HG02884 (cell line): Measurements from ENCODE around the gene OIP5.
"Not testable (repeated sequence)": the region's sequence is repeated elsewhere in the genome, so short reads cannot be mapped to it uniquely, and the experiment has no call there.

Source experiments
- ATAC-seq: cut with Tn5 transposase; IDR thresholded peaks from one replicate; pipeline ENCODE4 v1.9.1; 2021; ENCODE audit warnings: mild to moderate bottlenecking, moderate library complexity; ENCODE audit not compliant: unreplicated experiment

OIP5 gene

DNA sequence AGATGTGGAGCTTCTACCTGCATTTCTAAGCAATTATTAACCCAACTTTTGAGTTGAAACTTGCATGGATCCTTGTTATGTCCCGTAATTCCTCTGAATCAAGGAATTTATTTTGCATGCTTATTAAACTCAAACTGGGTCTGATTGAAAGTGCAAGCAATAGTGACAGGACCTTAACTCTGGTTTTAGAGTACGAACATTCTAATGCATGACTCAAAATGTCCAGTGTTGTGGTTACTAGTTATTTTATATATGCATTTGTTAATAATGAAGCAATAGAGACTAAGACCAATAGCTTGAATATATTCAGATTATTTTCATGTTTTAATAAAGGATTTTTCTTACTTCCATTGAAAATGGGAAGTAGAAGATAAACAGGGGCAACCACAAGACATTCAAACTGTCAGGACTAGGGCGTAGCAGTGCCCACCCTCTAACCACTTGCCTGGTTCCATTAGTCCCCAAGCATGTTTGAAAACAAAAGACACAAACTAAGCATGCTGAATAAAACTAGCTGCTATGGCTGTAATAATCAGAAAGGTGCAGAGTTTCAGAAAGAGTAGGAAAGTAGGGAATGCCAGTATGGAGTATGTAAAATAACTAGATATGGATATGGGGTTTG, 28.1 kb downstream of the OIP5 start:
- no peak for ATAC-seq

DNA sequence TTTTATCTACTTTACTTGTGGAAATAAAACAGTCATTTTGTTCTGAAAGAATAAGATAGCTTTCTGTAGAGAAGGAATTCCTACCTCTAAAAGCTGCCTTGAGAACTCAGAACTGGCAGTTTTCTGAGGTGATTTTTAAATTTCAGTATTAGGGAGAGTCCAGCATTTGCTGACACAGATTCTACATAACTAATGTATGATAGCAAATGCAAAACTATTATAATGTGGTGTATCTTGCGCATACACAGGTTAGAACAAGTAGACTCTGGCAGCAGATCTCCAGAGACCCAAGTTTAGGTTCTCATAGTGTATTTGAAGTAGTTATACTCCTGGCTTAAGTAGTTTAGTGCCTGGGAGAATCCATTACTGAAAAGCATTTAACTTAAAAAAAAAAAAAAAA, 30.8 kb downstream of the OIP5 start:
- no peak for ATAC-seq

DNA sequence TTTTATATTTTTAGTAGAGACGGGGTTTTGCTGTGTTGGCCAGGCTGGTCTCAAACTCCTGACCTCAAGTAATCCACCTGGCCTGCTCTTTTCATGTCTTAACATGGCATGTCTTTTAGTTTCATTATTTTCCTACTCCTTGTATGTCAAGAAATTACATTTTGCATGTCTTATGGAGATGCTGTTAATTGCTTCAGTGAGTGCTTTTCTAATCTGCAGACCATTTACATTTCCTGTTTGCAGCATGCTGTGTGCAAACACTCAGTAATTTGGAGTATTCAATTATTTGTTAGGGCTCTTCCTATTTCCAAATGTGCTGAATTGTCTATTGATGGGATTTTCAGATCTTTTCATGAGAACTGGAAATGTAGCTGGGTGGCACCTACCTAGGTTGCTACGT, 31.3 kb downstream of the OIP5 start:
- not testable (repeated sequence) for ATAC-seq

DNA sequence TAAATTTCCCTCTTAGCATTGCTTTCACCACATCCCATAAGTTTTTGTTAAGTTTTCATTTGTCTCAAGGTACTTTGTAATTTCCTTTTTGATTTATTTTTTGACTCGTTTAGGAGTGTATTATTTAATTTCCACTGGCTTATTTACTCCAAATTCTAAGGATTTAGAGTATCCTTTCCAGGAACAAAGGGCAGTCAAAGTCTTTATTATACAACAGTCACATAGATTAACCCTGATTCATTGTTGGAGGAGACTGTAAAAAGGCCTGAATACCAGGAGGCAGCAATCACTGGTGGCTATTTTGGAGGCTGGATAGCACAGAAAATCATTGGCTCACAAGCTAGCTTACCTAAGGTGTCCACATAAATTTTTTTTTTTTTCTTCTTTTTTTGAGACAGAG, 39.9 kb downstream of the OIP5 start:
- ATAC-seq = no peak

DNA sequence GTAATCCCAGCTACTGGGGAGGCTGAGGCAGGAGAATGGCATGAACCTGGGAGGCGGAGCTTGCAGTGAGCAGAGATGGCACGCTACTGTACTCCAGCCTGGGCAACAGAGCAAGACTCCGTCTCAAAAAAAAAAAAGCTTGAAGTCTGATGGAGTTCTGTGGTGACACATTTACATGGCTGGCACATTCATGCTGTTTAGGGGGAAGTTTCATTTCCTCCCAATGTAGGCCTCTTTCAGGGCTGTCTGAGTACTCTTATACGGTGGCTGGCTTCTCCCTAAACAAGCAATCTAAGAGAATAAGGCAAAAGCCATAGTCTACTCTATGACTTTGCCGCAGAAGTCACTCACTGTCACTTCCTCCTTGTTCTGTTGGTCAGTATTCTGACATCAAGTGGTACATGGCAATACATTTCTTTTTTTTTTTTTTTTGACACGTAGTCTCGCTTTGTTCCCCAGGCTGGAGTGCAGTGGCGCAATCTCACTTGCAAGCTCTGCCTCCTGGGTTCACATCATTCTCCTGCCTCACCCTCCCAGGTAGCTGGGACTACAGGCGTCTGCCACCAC, 41.2 kb downstream of the OIP5 start:
- ATAC-seq = peak; percentile 79

DNA sequence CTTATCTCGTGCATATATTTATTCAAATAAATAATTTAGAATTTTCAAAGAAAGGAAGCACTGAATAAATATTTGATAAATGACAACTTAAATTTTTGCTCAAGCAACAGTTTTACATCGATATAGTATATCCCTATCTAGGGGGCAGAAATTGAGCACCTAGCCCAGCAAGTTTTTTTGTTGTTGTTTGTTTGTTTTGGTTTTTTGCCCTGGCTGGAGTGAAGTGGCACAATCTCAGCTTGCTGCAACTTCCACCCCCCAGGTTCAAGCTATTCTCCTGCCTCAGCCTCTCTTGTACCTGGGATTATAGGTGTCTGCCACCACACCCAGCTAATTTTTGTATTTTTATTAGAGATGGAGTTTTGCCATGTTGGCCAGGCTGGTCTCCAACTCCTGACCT, 42.4 kb downstream of the OIP5 start:
- ATAC-seq = no peak

DNA sequence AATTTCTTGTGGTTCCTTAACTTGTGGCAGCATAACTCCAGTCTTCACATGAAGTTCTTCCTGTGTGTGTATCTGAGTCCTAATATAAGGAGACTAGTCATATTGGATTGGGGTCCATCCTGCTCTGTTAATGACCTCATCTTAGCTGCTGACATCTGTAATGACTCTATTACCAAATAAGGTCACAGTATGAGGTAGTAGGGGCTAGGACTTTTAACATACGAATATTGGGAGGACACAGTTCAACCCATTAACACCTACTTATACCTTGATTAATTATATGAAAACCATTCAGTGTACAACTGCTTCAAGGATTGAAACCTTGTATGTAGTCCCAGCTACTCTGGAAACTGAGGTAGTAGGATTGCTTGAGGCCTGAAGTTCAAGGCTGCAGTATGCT, 43.9 kb downstream of the OIP5 start:
- ATAC-seq = no peak

DNA sequence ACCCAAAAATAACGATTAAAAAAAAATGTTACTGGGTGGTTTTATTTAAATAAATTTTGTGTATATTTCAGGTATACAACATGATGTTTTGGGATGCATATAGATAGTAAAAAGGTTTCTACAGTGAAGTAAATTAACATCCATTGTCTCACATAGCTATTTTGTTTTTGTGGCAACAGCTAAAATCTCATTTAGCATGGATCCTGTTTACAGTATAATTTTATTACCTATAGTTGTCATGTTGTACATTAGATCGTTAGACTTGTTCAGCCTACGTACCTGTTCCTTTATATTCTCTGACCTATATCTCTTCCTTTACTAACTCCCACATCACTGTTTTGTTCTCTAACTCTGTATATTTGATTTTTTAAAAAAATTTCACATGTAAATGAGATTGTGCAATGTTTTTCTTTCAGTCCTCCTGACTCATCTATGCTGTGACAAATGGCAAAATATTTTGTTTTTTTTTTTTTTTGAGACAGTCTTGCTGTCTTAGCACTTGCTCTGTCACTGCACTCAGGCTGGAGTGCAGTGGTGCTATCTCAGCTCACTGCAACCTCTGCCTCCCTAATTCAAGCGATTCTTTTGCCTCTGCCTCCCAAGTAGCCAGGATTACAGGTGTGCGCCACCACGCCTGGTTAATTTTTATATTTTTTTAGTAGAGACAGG, 45.6 kb downstream of the OIP5 start:
- ATAC-seq = no peak

DNA sequence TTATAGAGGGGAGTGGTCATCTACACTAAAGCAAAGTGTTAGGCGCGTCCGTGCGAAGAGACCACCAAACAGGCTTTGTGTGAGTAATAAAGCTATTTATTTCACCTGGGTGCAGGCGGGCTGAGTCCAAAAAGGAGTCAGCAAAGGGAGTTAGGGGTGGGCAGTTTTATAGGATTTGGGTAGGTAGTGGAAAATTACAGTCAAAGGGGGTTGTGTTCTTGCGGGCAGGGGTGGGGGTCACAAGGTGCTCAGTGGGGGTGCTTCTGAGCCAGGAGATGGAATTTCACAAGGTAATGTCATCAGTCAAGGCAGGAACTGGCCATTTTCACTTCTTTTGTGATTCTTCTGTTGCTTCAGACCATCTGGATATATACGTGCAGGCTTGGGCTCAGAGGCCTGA, 47.1 kb downstream of the OIP5 start:
- no peak for ATAC-seq

DNA sequence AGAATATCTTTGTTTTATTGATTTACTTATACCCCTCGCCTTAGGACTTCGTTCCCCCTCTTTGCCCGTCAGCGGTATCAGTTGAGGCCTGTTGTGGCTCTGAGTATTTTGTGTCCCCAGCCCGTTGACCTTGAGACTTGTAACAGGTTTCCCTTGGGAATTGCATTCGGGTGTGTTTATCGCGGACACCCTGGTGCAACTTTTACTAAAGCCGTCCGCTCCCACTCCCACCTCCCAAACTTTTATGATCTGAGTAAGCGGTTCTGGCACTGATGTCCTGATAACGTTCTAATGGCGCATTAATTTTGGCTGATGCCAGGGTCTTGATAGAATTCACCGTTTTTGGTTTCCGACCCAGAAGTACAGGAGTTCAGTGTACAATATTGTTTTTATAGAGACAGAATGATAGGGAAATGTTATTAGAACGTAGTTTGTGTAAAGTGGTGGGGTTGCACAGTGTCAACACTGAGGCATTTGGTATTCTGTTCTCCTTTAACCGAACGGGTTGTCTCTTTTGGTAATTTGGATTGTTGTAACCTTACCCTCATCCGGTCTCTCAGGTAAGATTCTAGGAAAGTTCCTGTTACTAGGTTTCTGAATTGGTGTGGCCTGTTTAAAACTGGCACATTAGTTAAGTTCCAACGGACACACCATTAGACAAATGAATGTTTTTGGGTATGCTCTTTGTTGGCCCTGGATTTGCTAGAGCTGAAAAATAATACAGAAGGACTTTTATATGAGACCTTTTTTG, 47.8 kb downstream of the OIP5 start:
- ATAC-seq = no peak

DNA sequence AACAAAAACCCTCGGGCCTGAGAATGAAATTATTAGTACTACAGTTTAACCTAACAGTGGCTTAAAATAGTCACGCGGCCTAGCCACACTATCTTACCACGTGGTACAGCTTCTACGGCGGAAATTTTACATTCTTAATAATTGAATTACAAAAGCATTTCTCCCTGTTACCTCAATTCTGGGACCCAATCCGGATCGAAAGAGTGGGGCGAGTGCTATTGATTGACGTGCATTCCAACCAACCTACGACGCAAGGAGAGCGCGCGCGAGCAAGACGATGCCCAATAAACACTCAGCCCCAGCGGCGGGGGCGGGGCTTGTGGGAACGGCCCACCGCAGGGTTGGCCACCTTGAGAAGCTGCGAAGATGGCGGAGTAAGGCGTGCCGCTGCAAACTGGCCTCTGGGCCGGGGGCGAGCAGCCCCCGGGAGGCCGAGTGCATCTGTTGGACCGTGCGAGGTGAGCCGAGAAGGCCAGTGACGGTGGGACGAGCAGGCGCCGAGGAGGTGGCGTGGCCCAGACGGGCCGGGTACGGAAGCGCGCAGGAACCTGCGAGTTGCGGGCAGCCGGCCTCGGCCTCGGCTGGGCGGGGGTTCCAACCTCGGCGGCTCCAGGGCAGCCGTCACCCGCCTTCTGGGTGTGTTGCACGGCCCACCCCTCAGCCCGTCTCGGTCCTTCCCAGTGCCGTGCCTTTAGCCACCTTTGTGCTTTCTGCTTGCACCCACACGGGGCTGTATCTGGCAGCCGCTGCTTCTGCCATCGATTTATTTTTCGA, 48.6 kb downstream of the OIP5 start:
- ATAC-seq = peak; percentile 92

DNA sequence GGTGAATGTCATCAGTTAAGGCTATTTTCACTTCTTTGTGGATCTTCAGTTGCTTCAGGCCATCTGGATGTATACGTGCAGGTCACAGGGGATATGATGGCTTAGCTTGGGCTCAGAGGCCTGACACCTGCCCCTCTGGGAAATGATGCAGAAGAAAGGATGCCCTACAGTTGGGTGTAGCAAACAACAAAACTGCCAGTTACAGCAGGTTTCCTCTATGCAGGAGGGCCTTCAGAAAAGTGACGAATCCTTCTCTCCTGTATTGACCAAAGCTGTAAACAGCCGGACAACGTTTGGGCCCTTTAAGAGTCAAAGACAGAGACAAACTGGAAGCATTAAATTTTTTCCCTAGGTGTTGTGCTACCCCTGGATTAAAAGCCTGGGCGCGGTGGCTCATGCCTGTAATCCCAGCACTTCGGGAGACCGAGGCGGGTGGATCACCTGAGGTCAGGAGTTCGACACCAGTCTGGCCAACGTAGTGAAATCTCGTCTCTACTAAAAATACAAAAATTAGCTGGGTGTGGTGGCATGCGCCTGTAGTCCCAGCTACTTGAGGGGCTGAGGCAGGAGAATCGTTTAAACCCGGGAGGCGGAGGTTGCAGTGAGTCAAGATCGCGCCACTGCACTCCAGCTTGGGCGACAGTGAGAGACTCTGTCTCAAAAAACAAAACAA, 49.3 kb downstream of the OIP5 start:
- ATAC-seq = not testable (repeated sequence)

DNA sequence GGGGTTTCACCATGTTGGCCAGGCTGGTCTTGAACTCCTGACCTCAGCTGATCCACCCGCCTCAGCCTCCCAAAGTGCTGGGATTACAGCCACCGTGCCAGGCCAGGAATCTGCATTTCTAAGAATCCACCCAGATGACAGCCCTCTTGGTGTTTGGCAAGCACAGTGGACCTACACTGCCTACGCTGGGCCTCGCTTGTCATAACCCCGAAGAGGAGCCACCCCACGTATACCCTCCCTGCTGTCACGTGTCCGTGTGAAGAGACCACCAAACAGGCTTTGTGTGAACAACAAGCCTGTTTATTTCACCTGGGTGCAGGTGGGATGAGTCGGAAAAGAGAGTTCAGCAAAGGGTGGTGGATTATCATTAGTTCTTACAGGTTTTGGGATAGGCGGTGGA, 50.0 kb downstream of the OIP5 start:
- ATAC-seq = not testable (repeated sequence)

DNA sequence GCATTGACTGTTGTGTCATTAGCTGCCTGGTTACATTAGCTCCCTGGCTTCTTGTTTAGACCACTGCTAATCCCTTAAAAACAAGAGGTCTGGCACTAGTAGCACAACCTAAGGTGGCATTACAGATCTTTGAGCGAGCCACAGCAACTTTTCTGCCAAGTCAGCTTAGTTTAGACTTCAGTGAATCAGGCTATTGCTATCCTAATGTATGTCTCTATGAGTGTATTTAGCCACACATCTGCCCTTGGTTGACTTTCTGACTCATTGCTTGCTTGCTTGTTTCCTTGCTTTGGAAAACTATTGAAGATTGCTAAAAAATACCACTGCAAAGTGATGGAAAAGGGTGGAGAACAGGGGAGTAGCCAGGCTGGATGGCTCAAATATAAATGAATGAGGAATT, 51.2 kb downstream of the OIP5 start:
- no peak for ATAC-seq

DNA sequence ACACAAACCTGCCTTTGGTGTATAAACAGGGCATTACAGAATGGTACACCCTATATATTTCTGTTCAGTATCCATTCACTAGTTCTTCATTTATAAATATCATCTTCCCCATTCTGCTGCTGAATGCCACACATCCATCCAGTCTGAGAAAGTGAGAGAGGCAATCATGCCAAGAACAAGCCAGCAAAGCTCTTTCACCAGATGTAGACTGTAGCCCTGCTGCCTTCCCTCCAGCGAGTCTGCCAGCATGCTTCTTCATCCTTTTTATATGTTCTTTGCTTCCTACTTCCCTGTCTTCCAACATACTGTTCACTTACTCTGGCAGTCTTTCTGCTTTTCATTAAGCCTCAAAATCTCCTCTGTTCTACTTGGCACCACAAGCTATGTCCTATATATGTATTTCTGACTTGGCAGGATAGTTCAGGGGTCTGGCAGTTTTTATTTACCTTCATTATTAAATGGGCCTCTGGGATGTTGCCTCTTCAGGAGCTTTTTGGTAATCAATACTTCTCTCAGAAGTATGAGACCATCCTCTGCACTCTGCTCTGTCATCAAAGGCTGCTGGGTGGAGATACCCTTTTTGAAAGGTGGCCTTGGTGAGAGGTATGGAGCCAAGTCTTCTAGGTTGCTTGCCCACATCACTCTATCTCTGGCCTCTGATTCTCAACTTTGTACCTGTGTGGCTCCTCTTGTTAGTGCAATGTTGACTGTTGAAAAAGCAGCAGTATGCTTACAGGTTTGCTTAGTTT, 52.7 kb downstream of the OIP5 start:
- ATAC-seq = no peak

DNA sequence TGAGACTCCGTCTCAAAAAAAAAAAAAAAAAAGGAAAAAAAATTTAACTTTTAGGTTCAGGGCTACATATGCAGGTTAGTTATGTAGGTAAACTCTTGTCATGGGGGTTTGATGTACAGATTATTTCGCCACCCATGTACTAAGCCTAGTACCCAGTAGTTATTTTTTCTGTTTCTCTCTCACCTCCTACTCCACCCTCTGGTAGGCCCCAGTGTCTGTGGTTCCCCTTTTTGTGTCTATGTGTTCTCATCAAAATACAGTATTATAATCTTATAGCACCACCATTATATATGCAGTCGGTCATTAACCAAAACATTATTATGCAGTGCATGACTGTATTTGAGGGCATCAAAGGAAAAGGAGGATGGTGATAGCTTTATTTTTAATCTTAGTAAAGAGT, 54.1 kb downstream of the OIP5 start:
- ATAC-seq = no peak

DNA sequence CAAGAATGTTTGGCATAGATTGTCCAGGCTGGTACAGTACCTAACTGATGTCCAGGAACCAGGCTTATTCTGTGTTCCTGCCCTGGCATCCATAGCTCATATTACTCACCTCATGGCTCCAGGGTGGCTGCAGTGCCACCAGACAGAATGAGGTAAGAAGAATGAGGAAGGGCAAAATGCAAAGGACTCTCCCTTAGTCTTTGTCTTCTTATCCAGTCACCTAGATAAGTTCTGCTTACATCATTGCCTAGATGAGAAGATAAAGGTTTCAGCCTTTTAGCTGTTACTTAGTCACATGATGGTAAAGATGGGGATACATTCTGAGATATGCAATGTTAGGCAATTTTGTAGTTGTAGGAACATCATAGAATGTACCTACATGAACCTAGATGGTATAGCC, 55.6 kb downstream of the OIP5 start:
- no peak for ATAC-seq

DNA sequence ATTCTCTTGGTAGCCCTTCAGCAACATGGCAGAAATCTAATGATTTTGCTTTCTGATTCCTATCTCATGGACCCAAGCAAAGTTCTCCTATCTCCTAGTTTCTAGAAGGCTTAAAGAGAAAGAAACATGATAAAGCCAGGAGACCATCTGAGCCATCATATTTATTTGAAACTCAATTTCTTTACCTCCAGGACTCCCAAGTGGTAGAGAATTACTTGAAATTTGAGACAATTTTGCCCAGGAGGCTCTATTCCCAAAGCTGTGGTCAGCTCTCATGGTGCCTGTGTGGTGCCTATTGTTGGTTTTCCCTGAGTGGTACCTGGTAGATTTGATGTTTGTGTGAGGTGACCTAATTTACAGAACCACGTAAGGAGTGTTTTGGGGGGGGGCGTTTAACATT, 62.5 kb downstream of the OIP5 start:
- no peak for ATAC-seq

DNA sequence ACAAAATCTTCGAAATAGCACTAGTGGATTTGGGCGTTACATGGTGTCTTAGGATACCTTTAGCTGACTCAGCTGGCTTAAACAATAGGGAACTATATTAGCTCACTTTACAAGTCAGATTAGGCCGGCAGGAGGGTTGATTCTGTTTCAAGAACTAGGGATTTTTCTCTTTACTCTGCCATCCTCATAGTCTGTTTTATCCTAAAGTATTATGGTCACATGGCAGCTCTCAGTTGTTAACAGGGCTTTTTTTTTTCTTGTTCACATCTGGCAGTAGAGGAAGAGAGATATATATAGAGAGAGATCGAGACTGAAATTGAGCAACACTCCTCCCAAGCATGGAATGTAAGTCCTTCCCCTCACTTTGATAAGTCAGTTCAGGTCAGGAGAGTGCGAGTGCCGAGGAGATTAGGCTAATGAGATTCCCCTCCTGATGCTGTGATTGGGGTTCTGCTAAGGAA, 68.5 kb downstream of the OIP5 start:
- no peak for ATAC-seq

DNA sequence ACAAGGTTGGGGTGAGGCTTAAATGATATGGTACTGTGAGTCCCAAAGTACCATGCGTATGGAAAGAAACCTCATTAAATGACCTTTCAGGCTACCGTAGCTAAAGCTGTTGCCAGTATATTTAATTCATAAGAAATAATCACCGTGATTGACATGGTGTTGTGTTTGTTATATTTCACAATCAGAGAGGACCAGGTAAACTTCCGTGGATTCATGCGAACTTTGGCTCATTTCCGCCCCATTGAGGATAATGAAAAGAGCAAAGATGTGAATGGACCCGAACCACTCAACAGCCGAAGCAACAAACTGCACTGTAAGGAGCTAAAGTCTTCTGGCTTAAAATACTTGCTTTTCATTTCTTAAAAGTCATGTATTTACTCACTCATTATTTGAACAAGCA, 69.8 kb downstream of the OIP5 start:
- ATAC-seq = no peak
